ENCODE results near the gene SAAL1.

DNA sequence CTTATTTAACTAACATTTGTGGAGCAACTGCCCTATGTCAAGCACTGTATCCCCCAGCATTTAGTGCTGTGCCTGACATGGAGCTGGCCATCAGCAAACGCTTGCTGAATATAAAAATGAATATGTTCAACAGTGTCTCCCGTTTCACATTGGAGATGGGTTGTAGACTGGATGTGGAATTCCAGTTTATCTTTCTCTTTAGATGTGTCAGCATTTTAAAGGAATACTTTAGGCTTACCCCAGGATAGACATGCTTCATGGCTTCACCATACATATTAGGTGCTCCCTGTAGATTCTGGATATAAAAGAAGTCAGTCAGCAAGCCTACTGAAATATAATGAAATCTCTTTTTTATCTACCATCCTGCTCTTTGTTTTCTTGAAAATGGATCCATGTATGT is 38.5 kb downstream of the SAAL1 start:
- TF ChIP-seq, protein P1, sequence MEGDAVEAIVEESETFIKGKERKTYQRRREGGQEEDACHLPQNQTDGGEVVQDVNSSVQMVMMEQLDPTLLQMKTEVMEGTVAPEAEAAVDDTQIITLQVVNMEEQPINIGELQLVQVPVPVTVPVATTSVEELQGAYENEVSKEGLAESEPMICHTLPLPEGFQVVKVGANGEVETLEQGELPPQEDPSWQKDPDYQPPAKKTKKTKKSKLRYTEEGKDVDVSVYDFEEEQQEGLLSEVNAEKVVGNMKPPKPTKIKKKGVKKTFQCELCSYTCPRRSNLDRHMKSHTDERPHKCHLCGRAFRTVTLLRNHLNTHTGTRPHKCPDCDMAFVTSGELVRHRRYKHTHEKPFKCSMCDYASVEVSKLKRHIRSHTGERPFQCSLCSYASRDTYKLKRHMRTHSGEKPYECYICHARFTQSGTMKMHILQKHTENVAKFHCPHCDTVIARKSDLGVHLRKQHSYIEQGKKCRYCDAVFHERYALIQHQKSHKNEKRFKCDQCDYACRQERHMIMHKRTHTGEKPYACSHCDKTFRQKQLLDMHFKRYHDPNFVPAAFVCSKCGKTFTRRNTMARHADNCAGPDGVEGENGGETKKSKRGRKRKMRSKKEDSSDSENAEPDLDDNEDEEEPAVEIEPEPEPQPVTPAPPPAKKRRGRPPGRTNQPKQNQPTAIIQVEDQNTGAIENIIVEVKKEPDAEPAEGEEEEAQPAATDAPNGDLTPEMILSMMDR (IDR thresholded peaks at IDR 0.05), result no peak
- TF ChIP-seq POLR2A (IDR thresholded peaks at IDR 0.05), result no peak

Data from heart left ventricle (tissue), 13 donors.